ENCODE results near the gene BRAT1.
A peak's percentile ranks its signal among the peaks of the same experiment; 100 is the strongest.
"Not testable (repeated sequence)": the region's sequence is repeated elsewhere in the genome, so short reads cannot be mapped to it uniquely, and the experiment has no call there.

BRAT1 gene

GRCh38 chr7:2555121-2556052, at the start of gene BRAT1:
BRAT1 (minus strand) TSS chr7:2555524; CDS start chr7:2554431, 1,093 bp downstream.
- peak; percentile 100 for DNase-seq (ENCODE audit: low spot score)

- DNase-seq (ENCODE audit: low spot score), result no peak
Measured at GRCh38 chr7:2604608-2605174, 49.4 kb upstream of the BRAT1 start.

GRCh38 chr7:2603044-2603965, 48.0 kb upstream of the BRAT1 start:
- DNase-seq (ENCODE audit: low spot score), result no peak

- no peak for DNase-seq (ENCODE audit: low spot score)
Measured at GRCh38 chr7:2602406-2603043, 47.2 kb upstream of the BRAT1 start.

GRCh38 chr7:2601907-2602306, 46.6 kb upstream of the BRAT1 start:
- DNase-seq (ENCODE audit: low spot score), result no peak

GRCh38 chr7:2601065-2601464, 45.7 kb upstream of the BRAT1 start:
- no peak for DNase-seq (ENCODE audit: low spot score)

- no peak for DNase-seq (ENCODE audit: low spot score)
Measured at GRCh38 chr7:2598154-2598823, 43.0 kb upstream of the BRAT1 start.

- no peak for DNase-seq (ENCODE audit: low spot score)
Measured at GRCh38 chr7:2597273-2597640, 41.9 kb upstream of the BRAT1 start.

GRCh38 chr7:2596464-2597272, 41.3 kb upstream of the BRAT1 start:
- no peak for DNase-seq (ENCODE audit: low spot score)

GRCh38 chr7:2595258-2595860, 40.0 kb upstream of the BRAT1 start:
- DNase-seq (ENCODE audit: low spot score), result no peak

- no peak for DNase-seq (ENCODE audit: low spot score)
Measured at GRCh38 chr7:2594599-2594998, 39.3 kb upstream of the BRAT1 start.

- DNase-seq (ENCODE audit: low spot score), result no peak
Measured at GRCh38 chr7:2593036-2593727, 37.9 kb upstream of the BRAT1 start.

- no peak for DNase-seq (ENCODE audit: low spot score)
Measured at GRCh38 chr7:2592375-2592865, 37.1 kb upstream of the BRAT1 start.

GRCh38 chr7:2589941-2590340, 34.6 kb upstream of the BRAT1 start:
- DNase-seq (ENCODE audit: low spot score), result not testable (repeated sequence)

- no peak for DNase-seq (ENCODE audit: low spot score)
Measured at GRCh38 chr7:2589341-2589740, 34.0 kb upstream of the BRAT1 start.

- no peak for DNase-seq (ENCODE audit: low spot score)
Measured at GRCh38 chr7:2587778-2588177, 32.5 kb upstream of the BRAT1 start.

- DNase-seq (ENCODE audit: low spot score), result no peak
Measured at GRCh38 chr7:2587134-2587533, 31.8 kb upstream of the BRAT1 start.

GRCh38 chr7:2586326-2587020, 31.1 kb upstream of the BRAT1 start:
- no peak for DNase-seq (ENCODE audit: low spot score)

GRCh38 chr7:2585446-2585845, 30.1 kb upstream of the BRAT1 start:
- no peak for DNase-seq (ENCODE audit: low spot score)
